ENCODE data around the gene CLDN2.

DNA sequence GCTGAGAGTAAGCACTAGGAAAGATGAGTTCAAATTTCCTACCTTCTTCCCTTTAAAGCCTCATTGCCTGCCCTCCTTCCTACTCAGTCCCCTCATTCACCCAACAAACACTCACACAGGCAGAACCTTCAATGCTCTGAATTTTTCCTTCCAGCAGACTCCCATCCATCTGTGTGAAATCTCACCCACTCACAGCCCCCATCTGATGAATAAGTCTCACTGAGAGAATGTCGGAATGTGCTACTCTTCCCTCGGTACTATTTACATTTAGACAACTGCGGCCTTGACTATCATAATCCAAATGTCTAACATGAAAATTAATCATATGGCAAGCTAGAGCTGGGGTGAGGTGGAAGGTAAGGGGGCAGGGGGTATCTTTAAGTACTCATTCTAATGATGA, 19.4 kb downstream of the CLDN2 start:
- TF ChIP-seq, protein P1, sequence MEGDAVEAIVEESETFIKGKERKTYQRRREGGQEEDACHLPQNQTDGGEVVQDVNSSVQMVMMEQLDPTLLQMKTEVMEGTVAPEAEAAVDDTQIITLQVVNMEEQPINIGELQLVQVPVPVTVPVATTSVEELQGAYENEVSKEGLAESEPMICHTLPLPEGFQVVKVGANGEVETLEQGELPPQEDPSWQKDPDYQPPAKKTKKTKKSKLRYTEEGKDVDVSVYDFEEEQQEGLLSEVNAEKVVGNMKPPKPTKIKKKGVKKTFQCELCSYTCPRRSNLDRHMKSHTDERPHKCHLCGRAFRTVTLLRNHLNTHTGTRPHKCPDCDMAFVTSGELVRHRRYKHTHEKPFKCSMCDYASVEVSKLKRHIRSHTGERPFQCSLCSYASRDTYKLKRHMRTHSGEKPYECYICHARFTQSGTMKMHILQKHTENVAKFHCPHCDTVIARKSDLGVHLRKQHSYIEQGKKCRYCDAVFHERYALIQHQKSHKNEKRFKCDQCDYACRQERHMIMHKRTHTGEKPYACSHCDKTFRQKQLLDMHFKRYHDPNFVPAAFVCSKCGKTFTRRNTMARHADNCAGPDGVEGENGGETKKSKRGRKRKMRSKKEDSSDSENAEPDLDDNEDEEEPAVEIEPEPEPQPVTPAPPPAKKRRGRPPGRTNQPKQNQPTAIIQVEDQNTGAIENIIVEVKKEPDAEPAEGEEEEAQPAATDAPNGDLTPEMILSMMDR (IDR thresholded peaks at IDR 0.05), result no peak
- no peak for TF ChIP-seq POLR2A (IDR thresholded peaks at IDR 0.05)
